A172 (cell line): ENCODE measurements around the gene ABLIM2. TPM values are rescaled to one million over a fixed set of nuclear protein-coding genes. Genes with fewer than 3 reads are reported as not detected.

Source experiments
- DNase-seq: peaks from one replicate; pipeline ENCODE4 v3.0.0-alpha.2; 2015; ENCODE audit warnings: low spot score
- total RNA-seq: library from RNA; depleted of rRNA; stranded (reverse); fragments of >200 nt; shearing (Covaris generic); gene quantifications from 2 replicates; pipeline ENCODE4 v1.2.3, GENCODE V29; 2014

Gene ABLIM2
- total RNA-seq, 1 experiment from 2014 or later: 5.1 TPM

DNA sequence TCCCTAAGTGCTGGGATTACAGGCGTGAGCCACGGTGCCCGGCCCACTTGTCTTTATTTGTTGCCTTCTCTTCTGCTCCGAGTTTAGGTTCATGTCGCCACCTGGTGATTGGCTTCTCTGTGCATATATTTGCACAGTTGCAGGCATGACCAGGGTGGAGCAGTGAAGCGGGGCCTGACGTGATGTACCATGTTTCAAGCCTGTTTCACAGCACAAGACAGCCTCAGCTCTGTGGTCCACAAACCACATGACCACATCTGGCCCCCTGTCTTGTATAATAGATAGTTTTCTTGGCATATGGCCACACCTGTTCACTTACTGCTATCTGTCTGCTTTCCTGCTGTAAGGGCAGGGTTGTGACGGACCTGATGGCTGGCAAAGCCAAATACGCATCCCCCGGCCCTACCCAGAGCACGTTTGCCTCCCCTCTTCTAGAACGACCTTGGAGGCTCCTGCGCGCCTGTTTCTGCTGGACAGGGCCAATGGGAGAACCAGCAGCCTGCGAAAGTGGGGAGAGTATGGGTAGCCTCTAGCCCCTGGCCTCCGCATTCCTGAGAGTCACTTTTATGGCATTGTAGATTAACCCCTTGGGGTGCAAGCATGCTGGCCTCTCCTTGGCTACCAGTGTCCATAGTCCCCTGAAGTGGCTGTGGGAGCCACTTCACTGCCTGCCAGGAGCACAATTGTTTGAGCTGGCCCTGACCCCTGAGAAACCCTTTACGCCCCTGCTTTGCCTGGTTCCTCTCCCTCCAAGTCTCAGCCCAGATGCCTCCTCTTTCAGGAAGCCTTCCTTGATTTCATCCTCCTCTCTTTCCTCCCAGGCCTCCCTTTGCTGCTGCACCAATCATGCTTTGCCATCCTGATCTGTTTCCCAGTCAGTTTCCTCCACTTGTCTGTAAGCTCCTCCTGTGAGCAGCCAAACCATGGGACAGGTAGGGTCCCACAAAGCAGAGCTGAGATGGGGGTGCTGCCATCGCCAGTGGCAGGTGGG is 34.4 kb upstream of the ABLIM2 start:
- DNase-seq: no peak

DNA sequence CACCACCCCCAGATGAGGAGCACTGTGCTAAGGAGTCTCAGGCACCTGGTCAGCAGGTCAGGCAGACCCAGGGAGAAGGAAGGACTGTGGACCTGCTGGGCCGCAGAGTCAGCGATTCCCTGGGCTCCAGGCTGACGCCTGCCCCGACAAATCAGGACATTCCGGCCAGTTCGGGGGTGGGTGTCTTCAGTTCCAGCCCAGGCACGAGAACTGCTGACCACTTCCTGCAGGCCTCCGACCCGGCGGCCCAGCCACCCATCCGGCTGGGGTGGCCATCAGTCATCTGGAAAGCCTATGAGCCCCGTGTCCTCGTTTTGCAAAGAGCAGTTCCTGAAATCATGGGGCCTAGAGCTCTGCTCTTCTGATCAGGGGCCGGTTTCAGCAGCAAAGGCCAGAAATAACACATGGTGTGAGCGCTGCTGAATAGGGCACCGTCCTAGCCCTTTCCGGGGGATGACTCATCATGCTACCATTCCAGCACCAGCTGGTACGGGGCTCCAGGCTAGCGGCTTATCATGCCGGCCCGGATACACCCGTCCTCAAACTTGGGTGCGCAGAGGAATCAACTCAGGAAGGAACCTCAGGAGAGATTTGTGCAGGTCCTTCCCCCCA is 32.6 kb upstream of the ABLIM2 start:
- DNase-seq: peak; percentile 88

DNA sequence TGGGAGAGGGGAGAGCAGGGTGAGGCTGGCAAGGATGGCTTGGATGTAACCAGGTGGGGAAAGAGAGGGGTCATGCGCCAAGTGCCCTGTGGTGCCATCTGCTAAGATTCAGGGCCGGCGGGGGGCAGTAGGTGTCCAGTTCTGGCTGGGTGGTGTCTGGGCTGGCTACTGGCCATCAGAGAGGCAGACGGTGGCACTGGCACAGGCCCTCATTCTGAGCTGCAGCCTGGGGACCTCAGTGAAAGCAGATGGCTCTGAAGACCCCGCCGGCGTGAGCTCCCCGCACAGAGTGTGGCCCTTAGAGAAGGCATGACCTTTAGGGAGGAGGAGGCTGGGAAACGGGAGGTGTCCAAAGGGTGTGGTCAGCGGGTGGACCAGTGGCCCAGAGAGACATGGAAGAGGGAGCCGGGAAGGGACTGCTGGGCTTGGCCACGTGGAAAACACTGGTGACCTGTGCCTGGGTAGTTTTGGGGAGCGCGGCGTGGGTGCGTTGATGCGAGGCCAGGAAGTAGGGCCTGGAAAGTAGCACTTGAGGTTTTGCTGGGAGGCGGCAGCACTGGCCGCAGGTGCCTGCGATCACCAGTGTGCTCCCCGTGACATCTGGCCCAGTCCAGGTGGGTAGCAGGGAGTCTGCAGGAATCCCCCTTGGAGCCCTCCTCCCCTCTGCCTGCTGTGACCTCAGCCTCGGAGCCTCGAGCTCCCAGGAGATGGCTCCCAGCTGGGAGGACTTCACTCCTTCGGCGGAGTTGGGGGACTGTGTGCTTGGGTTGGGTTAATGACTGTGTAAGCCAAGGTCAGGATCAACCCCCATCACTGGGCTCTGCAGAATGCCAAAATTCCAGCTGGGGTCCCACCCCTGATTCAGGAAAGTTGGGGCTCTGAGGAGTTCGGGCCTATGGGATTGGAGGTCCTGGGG is 31.2 kb upstream of the ABLIM2 start:
- no peak for DNase-seq

DNA sequence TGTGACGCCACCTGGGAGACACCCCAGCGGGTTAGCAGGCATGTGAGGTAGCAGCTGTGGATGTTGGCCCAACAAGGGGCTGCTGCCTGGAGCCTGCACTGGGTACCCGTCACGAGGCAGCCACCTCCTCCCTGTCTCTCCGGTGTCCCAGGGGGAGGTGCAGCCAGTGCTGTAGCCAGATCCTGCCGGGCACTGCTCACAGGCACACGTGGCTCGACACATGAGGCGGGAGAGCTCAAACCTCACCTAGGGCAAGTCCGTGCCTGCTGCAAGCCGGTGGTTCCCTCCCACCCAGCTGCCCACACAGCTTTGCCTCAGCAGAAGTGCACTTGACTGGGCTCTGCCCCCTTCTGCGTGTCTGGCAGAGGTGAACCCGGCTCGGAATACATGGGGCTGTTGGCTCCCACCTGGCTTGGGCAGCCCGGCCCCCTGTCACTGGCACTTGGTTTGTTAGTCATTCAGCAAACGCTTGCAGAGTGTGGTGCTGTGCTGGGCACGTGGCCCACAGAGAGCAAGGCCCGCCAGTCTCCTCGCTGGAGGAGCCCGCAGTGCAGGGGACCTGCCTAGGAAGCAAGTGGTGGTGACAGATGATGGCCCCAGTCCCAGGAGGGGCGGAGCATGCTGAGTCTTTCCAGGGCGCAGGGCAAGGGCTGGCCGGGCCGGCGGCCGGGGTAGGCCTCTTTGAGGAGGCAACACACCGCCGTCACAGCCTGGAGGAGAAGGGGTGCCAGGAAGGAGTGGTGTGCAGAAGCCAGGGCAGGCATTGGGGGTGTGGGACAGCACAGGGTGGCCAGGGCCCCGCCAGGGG is 30.3 kb upstream of the ABLIM2 start:
- DNase-seq: no peak

DNA sequence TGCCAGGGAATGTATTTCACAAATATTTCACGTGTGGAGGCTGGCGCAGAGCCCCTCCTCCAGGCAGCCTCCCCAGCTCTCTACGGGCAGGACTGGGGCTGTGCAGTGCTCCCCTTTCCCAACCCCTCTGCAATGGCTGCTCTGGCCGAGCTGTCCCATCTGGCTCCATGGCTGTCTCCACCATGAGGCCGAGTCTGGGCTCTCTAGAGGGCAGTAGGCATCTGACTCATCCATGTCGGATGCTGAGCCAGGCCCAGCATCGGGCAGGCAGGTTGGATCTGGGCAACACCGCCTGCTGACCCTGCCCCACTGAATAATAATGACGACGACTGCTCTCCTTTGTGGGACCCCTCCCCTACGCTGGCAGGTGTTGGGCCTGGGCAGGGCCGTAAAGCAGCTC is 29.5 kb upstream of the ABLIM2 start:
- DNase-seq: peak; percentile 63

DNA sequence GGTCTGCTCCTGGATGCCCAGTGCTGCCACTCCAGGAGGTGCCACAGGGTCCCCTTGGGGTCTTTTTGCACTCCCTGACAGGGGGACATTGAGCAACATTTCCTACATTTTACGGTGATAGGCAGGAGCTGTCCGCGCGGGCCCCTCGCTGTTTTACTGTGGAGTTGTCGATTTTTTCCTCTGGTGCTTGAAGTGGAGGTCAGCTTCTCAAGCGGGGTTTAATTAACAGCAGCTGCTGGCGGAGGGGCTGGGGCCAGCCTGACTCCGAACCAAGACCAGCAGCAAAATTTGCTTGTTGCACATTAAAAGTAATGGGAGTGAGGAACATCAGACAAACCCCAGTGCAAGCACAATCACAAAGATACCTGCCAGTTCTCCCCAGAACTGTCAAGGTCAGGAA is 27.3 kb upstream of the ABLIM2 start:
- no peak for DNase-seq

DNA sequence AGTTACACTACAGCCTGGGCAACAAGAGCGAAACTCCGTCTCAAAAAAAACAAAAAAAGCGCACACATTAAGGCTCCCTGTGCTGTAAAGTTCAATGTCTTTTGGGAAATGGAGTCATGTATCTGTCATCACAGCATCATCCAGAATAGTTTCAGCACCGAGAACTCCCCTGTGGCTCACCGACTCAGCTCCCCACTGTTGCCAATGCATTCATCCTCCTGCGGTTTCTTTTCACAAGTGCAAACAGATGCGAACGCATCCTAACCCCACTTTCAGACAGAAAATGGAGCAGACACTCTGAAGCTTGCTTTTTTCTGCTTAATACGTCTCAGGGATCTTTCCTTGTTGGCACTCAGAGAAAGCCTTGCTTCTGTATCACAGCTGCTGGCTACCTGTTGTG is 26.7 kb upstream of the ABLIM2 start:
- DNase-seq: peak; percentile 77

DNA sequence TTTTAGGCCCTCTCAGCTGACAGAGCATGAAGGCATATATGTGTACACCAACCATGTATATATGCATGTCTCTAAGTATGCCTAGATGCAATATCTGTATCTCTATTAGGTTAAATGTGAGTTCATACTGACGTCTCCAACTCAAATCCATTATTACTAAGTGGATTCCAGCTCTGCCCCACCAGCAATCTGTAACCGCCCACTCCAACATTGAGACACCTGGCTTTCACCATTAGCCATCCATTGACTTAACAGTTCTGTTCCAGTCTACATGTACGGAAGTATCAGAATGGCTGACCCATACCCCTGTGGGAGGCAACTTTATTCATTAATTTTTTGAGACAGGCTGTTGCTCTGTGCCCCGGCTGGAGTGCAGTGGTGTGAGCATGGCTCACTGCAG is 25.4 kb upstream of the ABLIM2 start:
- DNase-seq: no peak

DNA sequence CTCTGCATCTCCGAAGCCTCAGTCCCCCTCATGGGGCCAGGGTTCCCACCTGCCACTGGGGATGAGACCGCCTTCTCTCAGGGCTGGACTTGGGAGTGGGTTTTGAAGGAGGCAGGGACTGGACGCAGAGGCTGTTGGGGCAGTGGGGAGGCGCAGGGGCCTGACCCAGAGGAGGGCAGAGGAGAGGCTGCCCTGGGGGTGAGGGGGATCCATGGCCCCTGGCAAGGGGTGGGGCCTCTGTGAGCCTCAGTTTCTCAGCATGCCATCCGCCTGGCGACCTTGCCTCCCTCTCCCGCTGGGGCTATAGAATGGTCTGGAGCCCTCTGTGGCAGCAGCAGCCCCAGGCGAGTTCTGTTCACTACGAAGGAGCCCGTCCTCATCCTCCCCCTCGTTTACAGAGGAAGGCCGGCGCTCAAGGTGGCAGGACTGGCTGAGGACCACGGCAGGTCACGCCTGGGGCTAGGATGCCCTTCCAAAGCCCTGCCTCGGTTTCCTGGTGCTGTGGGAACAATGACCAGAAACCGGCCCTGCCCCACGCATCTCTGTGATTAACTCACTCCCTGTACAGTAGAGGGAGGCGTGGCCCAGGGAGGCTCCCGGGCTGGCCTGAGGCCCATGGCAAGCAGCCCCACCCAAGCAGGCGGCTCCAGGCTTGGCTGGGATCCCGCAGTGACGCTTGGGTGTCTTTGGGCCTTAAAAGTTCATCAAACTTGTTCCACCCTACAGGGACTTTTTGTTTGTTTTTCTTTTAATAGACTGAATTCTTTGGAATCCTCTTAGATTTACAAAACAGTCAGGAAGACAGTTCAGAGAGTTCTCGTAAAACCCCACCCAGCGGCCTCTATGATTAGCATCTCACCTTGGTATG is 24.5 kb upstream of the ABLIM2 start:
- DNase-seq: peak; percentile 91

DNA sequence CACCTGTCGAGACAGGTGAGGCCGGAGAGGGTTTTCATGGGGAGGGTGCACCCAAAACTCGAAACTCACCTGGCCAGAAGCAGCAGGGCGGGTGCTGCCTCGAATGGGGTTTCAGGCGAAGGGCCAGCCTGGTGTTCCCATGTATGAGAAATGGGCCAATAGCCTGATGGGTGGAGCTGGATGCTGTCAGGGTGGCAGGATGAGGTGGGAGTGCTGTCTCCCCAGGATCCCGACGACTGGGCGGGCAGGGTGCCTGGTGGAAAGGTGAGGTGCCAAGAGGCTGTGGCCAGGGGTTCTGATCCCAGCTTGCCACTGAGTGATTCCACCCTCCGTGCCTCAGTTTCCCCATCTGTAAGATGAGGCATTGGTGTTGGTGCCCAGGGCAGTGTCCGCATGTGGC is 23.7 kb upstream of the ABLIM2 start:
- DNase-seq: no peak

DNA sequence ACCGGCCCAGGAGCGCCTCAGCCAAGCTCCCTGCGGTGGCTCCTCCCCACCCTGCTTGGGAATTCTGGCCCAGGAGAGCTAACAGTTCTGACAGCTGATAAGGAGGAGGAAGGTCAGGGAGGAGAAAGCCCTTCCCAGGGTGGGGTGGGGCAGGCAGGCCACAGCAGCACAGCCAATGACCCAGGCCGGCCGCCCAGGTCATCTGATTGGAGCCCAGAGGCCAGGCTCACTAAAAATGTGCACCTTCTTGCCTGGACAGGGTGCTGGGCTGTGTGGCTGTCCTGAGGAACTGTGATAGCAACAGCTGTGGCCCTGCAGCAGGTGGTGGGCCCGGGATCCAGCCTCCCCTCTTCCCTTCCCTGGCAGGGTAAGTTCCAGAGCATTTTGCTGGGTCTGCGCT is 23.2 kb upstream of the ABLIM2 start:
- peak; percentile 46 for DNase-seq

DNA sequence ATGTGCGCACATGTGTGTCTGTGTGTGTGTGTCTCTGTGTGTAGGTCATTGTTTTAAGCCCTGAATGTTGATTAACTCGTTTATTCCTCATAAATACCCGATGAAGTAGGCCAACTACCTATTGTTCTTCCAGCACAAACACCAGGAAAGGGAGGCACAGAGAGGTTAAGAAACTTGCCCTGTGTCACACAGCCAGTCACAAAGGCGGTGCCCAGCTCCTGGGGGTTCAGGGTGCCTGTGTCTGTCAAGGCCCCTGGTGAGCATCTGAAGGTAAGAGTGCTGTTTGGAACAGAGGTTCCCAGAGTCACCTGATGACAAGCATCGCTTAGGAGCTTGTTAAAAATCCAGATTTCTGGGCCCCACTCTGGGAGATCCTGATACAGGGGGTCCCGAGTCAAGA is 22.5 kb upstream of the ABLIM2 start:
- no peak for DNase-seq

DNA sequence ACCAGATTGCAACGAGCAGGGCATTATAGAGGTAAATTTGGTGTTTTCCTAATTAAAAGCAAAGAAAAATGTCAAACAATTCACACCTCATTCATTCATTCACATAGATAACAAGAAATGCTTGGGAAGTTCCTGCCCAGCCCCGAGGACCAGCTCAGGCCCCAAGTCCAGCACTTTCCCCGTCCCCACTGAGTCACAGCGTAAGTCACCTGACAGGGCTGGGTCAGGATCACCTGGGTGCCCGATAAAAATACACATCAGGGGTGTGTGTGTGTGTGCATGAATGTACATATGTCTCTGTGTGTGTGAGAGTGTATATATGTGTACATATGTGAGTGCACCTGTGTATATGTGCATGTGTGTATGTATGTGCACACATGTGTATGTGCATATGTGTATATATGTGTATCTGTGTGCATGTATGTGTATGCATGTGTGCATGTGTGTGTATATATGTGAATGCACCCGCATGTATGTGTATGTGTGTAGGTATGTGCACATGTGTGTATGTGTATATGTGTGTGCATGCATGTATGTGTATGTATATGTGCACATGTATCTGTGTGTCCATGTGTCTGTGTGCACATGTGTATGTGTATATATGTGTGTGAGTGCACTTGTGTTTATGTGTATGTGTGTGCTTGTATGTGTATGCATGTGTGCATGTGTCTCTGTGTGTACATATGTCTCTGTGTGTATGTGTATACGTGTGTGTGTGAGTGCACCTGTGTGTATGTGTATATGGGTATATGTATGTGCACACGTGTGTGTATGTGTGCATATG is 21.9 kb upstream of the ABLIM2 start:
- no peak for DNase-seq

DNA sequence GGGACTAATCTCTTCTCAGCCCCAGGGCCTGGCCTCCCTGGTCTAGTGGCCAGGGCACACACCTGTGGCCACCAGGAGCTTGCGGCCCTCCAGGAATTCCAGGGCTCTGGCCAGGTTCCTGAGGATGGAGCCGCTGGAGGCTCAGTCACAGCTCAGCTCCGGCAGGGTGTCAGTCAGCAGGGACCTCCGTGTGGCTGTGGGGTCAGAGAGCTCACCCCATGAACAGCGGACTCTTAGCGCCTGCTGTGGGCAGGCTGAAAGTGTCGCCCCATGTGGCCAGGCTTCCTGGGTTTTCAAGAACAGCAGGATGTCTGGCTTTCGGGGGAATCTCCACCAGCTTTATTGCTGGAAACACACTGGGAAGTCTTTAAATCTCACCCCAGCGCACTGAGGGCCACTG is 21.2 kb upstream of the ABLIM2 start:
- no peak for DNase-seq

DNA sequence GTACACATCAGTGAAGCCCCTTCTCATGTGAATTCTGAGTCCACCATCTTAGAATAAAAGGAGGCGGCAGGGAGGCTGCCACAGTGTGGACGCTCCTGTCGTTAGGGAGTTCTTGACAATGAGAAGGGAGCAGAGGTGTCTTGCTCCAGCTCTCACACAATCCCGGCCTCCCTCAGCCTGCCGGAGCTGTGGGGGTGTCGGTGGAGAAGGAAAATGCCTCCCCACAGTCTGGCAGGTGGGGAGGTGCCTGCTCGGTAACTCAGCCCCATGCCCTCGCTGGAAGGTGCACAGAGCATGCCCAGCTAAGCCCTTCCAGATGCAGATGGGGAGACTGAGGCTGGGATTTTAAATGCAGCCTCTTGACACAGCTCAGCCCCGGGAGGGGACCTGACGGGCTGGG is 20.5 kb upstream of the ABLIM2 start:
- DNase-seq: no peak

DNA sequence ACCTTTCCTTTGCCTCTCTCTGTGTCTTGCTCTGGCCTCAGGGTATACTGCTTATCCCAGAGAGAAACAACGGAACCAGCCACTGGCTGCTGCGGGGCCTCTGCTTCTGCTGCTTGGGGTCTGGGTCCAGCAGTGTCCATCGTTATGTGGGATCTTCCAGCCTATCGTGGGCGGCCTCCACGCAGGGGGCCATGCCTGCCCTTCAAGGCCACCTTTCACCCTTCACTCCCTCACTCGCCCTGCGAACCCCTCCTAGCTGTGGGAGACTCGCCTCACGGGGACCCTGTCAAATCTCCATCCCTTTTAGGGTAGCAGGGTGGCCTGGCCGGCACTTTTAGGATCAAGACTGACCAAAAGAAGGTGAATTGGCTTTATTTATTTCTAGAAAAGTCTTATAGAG is 19.3 kb upstream of the ABLIM2 start:
- DNase-seq: no peak

DNA sequence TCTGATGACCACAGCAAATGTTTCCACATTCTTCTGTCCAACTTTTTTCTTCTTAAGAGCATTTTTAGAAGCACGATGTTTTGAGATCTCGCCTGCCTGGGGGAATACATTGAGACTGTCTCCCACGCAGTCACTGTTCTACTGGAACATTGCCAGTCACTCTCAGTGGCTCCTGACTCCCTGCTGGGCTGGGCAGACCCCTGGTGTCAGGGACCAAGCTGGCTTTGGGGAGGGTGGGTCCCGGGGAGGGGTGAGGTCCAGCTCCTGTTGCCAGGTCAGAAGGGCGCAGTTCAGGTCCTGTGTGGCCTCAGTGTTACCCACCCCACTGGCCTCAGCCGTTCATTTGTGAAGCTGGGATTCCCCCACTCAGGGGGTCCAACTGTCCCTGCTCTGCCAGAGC is 18.9 kb upstream of the ABLIM2 start:
- DNase-seq: no peak

DNA sequence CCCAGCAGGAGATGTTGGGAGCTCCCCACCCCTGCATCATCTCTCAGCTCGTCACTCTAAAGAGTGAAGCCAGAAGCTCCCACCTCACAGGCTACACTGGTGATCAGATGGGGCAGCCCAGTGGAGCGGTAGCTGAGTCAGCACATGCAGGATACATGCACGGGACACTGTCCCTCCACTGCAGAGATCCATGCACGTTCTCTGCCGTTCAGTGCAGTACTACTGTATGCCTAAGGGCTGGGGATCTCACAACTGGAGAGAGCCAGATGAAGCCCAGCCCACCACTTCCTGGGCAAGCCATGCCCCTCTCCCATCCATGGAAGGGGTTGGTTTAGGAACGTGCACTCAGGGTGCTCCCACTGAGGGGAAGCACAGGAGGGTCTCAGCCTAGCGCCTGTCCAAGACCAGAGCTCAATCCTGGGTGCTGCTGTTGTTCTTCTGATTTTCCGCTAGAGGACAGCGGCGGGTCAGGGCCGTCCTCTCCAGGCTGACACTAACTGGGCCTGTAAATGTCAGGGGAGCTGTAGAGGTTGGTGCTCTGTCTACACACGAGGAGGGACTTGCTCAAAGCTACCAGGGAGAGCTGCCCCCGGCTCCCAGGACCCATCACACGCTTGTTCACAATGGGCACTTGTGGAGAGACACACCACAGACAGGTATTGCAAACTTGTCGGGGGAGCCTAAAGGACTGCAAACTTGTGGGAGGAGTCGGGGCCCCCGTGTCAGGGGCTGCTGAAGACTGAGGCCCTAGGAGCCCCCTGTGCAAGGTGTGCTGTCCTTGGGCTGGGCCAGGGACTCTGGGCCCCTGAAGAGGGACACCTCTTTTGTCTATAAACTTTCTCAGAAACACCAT is 18.2 kb upstream of the ABLIM2 start:
- peak; percentile 43 for DNase-seq

DNA sequence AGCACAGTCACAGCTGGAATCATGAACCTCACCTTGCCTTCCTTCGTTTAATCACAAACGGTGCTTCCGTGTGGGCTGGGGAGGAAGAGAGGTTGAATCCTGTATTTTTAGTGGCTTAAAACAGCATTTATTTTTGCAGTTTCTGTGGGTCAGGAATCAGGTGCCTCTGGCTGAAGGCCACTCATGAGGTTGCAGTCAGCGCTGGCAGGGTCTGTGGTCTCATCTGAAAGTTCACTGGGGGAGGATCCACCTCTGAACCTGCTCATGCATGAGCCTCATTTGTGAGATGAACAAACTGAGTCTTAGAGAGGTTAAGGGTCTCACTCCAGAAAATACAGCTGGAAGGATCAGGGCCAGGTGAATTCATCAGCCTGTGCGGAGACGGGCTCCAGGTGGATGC is 17.1 kb upstream of the ABLIM2 start:
- DNase-seq: no peak
